Neuronal stem cell (in vitro differentiated cells): ENCODE data around the gene KCNK1.

Source experiments
- DNase-seq: peaks from one replicate; pipeline ENCODE4 v3.0.0-alpha.2; 2013; ENCODE audit warnings: low spot score
- H2AFZ ChIP-seq: one replicate; pipeline ENCODE4 v1.6.1; 2013; ENCODE audit warnings: mild to moderate bottlenecking, low read length, inconsistent platforms
- H2AK5ac ChIP-seq: 2 replicates; pipeline ENCODE4 v1.6.1; 2013; ENCODE audit warnings: low read depth, mild to moderate bottlenecking, inconsistent platforms, low read length, moderate library complexity, mixed read lengths
- H2BK120ac ChIP-seq: 2 replicates; pipeline ENCODE4 v1.6.1; 2013; ENCODE audit warnings: low read depth, mild to moderate bottlenecking, inconsistent platforms, low read length, moderate library complexity, mixed read lengths
- H2BK12ac ChIP-seq: one replicate; pipeline ENCODE4 v1.6.1; 2013; ENCODE audit warnings: low read length, inconsistent platforms
- H2BK15ac ChIP-seq: 2 replicates; pipeline ENCODE4 v1.6.1; 2013; ENCODE audit warnings: mild to moderate bottlenecking, low read length, inconsistent platforms, mixed read lengths
- H2BK5ac ChIP-seq: one replicate; pipeline ENCODE4 v1.6.1; 2013; ENCODE audit warnings: inconsistent platforms, mild to moderate bottlenecking, low read length, moderate library complexity
- H3K14ac ChIP-seq: one replicate; pipeline ENCODE4 v1.6.1; 2013; ENCODE audit warnings: low read length, inconsistent platforms
- H3K18ac ChIP-seq: 2 replicates; pipeline ENCODE4 v1.6.1; 2013; ENCODE audit warnings: low read length, inconsistent platforms
- H3K23ac ChIP-seq: 2 replicates; pipeline ENCODE4 v1.6.1; 2013; ENCODE audit warnings: low read depth, mild to moderate bottlenecking, mixed read lengths, low read length, inconsistent platforms; ENCODE audit not compliant: poor library complexity
- H3K27ac ChIP-seq: replicated peaks from 3 replicates; pipeline ENCODE4 v1.5.1; 2013; ENCODE audit warnings: low read length, inconsistent platforms
- H3K27me3 ChIP-seq, 3 experiments: 2 replicates each; pipeline ENCODE4 v1.6.1; 2013; ENCODE audit warnings: low read length in 3 of 3, mild to moderate bottlenecking in 2 of 3, inconsistent platforms in 1 of 3, low read depth in 1 of 3, mixed read lengths in 1 of 3, moderate library complexity in 1 of 3; ENCODE audit not compliant: control insufficient read depth in 3 of 3, insufficient read depth in 3 of 3
- H3K36me3 ChIP-seq, 2 donors: replicated peaks in 1 of 2; 2 replicates each; pipeline ENCODE4 v1.6.1; 2013; ENCODE audit warnings: low read length in 2 of 2; ENCODE audit not compliant: control insufficient read depth in 2 of 2, insufficient read depth in 2 of 2
- H3K4ac ChIP-seq: 2 replicates; pipeline ENCODE4 v1.6.1; 2013; ENCODE audit warnings: inconsistent platforms, mild to moderate bottlenecking, low read length, moderate library complexity
- H3K4me1 ChIP-seq, 2 donors: 1 replicate in 1 of 2; 2 replicates in 1 of 2; pipeline ENCODE4 v1.6.1; 2013; ENCODE audit warnings: low read length in 2 of 2, low read depth in 1 of 2; ENCODE audit not compliant: control insufficient read depth in 2 of 2, insufficient read depth in 1 of 2
- H3K4me2 ChIP-seq: one replicate; pipeline ENCODE4 v1.6.1; 2013; ENCODE audit warnings: mild to moderate bottlenecking, low read length, inconsistent platforms; ENCODE audit not compliant: insufficient read depth, poor library complexity, severe bottlenecking
- H3K4me3 ChIP-seq, 2 donors: 2 replicates each; pipeline ENCODE4 v1.5.1; 2013; ENCODE audit warnings: low read length in 2 of 2, mild to moderate bottlenecking in 2 of 2, inconsistent platforms in 1 of 2, moderate library complexity in 1 of 2
- H3K79me1 ChIP-seq: one replicate; pipeline ENCODE4 v1.6.1; 2013; ENCODE audit warnings: low read depth, mild to moderate bottlenecking, inconsistent platforms, low read length, moderate library complexity
- H3K9ac ChIP-seq: one replicate; pipeline ENCODE4 v1.6.1; 2013; ENCODE audit warnings: mild to moderate bottlenecking, low read depth, low read length, inconsistent platforms; ENCODE audit not compliant: poor library complexity
- H3K9me3 ChIP-seq, 2 donors: replicated peaks in 1 of 2; 2 replicates each; pipeline versions ENCODE3 to v1.6.1; 2013; ENCODE audit warnings: low read length in 2 of 2, mild to moderate bottlenecking in 2 of 2, inconsistent platforms in 1 of 2, low read depth in 1 of 2, mixed read lengths in 1 of 2, moderate library complexity in 1 of 2; ENCODE audit not compliant: control insufficient read depth in 2 of 2, insufficient read depth in 1 of 2
- H4K8ac ChIP-seq: one replicate; pipeline ENCODE4 v1.6.1; 2013; ENCODE audit warnings: low read depth, mild to moderate bottlenecking, inconsistent platforms, low read length, moderate library complexity
- H4K91ac ChIP-seq: one replicate; pipeline ENCODE4 v1.6.1; 2013; ENCODE audit warnings: low read length, low read depth, mild to moderate bottlenecking, inconsistent platforms; ENCODE audit not compliant: poor library complexity
- WGBS, 2 donors: extraction: QIAGEN DNeasy Blood & Tissue Kit; methylation state at CpG; one replicate each; pipeline ENCODE4 v1.1.7; 2013; ENCODE audit warnings: missing lambda C conversion rate in 2 of 2, mixed read lengths in 1 of 2; ENCODE audit not compliant: insufficient read length in 2 of 2, insufficient replicate concordance in 1 of 2; ENCODE audit errors: extremely low coverage in 2 of 2; 5-methylcytosine and 5-hydroxymethylcytosine counted together

KCNK1 gene

GRCh38 chr1:233675893-233676292, 62.0 kb downstream of the KCNK1 start:
- Histone ChIP-seq H3K18ac (peak overlapping the region; percentile 21), H4K91ac (no peak overlapping the region), H3K4ac (no peak overlapping the region), H2BK120ac (no peak overlapping the region), H2AK5ac (no peak overlapping the region), H2AFZ (no peak overlapping the region), H3K27ac (no peak overlapping the region), H3K36me3 (no peaks in the 10 kb centered on the region), H3K4me1 (no peaks in the 10 kb centered on the region), H2BK5ac (no peak overlapping the region), H3K9me3 (no peaks in the 10 kb centered on the region), H2BK15ac (no peak overlapping the region), H3K14ac (no peak overlapping the region), H3K23ac (no peak overlapping the region), H3K27me3 (no peaks in the 10 kb centered on the region), H3K9ac (no peak overlapping the region), H2BK12ac (no peak overlapping the region), H4K8ac (no peak overlapping the region), H3K4me3 (no peak overlapping the region), H3K79me1 (no peaks in the 10 kb centered on the region), H3K4me2 (no peak overlapping the region)
- WGBS, 2 donors, result no CpG with 5 or more reads among the region's 4 CpGs
- DNase-seq, result no peak

GRCh38 chr1:233677690-233678354, 63.9 kb downstream of the KCNK1 start:
- Histone ChIP-seq H3K4me1 (no peaks in the 10 kb centered on the region), H3K23ac (no peak overlapping the region), H3K79me1 (no peaks in the 10 kb centered on the region), H3K9ac (no peak overlapping the region), H3K18ac (no peak overlapping the region), H2BK15ac (no peak overlapping the region), H3K4ac (no peak overlapping the region), H3K9me3 (no peaks in the 10 kb centered on the region), H2BK12ac (no peak overlapping the region), H3K4me3 (no peak overlapping the region), H3K36me3 (no peaks in the 10 kb centered on the region), H2BK120ac (no peak overlapping the region), H3K14ac (no peak overlapping the region), H2BK5ac (no peak overlapping the region), H3K27me3 (no peaks in the 10 kb centered on the region), H4K8ac (no peak overlapping the region), H2AFZ (no peak overlapping the region), H4K91ac (no peak overlapping the region), H3K4me2 (no peak overlapping the region), H3K27ac (no peak overlapping the region), H2AK5ac (no peak overlapping the region)
- WGBS, 2 donors, result no CpG with 5 or more reads among the region's 7 CpGs
- DNase-seq, result no peak

GRCh38 chr1:233679030-233679429, 65.1 kb downstream of the KCNK1 start:
- Histone ChIP-seq H3K27me3 (no peaks in the 10 kb centered on the region), H3K9me3 (no peaks in the 10 kb centered on the region), H3K23ac (no peak overlapping the region), H2AFZ (no peak overlapping the region), H3K79me1 (no peaks in the 10 kb centered on the region), H3K18ac (no peak overlapping the region), H2BK15ac (no peak overlapping the region), H4K8ac (no peak overlapping the region), H2BK5ac (no peak overlapping the region), H3K14ac (no peak overlapping the region), H3K36me3 (no peaks in the 10 kb centered on the region), H2BK120ac (no peak overlapping the region), H2BK12ac (no peak overlapping the region), H3K9ac (no peak overlapping the region), H3K27ac (no peak overlapping the region), H2AK5ac (no peak overlapping the region), H3K4me3 (no peak overlapping the region), H3K4me2 (no peak overlapping the region), H3K4me1 (no peaks in the 10 kb centered on the region), H4K91ac (no peak overlapping the region), H3K4ac (no peak overlapping the region)
- DNase-seq, result no peak
- no CpG with 5 or more reads among the region's 6 CpGs for WGBS, 2 donors

GRCh38 chr1:233679591-233680373, 65.9 kb downstream of the KCNK1 start:
- Histone ChIP-seq H3K4ac (no peak overlapping the region), H2BK120ac (no peak overlapping the region)
- no CpG with 5 or more reads among the region's 12 CpGs for WGBS, 2 donors

More at GRCh38 chr1:233679591-233680373, 65.9 kb downstream of the KCNK1 start:
- H4K91ac ChIP-seq, result no peak overlapping the region
- H3K18ac ChIP-seq, result no peak overlapping the region
- no peaks in the 10 kb centered on the region for H3K27me3 ChIP-seq
- no peak overlapping the region for H2BK12ac ChIP-seq
- H3K36me3 ChIP-seq, result no peaks in the 10 kb centered on the region
- H3K4me3 ChIP-seq, result no peak overlapping the region
- no peak overlapping the region for H3K4me2 ChIP-seq
- H3K9ac ChIP-seq, result no peak overlapping the region
- DNase-seq, result no peak
- no peak overlapping the region for H3K23ac ChIP-seq
- no peak overlapping the region for H3K14ac ChIP-seq
- H4K8ac ChIP-seq, result no peak overlapping the region
- no peak overlapping the region for H3K27ac ChIP-seq
- H3K9me3 ChIP-seq, result no peaks in the 10 kb centered on the region
- no peaks in the 10 kb centered on the region for H3K79me1 ChIP-seq
- H2BK15ac ChIP-seq, result no peak overlapping the region
- H2AK5ac ChIP-seq, result no peak overlapping the region
- H2BK5ac ChIP-seq, result no peak overlapping the region
- no peak overlapping the region for H2AFZ ChIP-seq
- no peaks in the 10 kb centered on the region for H3K4me1 ChIP-seq
